Measurements from ENCODE around the gene ZBTB8B. TPM values are rescaled to one million over a fixed set of nuclear protein-coding genes. Genes with fewer than 3 reads are reported as not detected.

ZBTB8B gene
- total and polyA plus RNA-seq, 2 experiments from 2014 or later: 0.56 to 2.1 TPM

GRCh38 chr1:32498751-32499150, 33.9 kb downstream of the ZBTB8B start:
- no peak for TF ChIP-seq CTCF (IDR thresholded peaks at IDR 0.05; ENCODE audit: low read depth, low read length)
- Histone ChIP-seq H3K36me3 (no peaks in the 10 kb centered on the region), H3K27ac (no peak overlapping the region), H3K27me3 (no peaks in the 10 kb centered on the region), H3K4me1 (ENCODE audit: low read depth) (peaks cover 25% of the 10 kb centered on the region), H3K9me3 (ENCODE audit: low read depth) (no peaks in the 10 kb centered on the region), H3K4me3 (no peak overlapping the region)
- no peak for DNase-seq (ENCODE audit: low read depth in 1 of 2, low spot score in 1 of 2)

- DNase-seq (ENCODE audit: low read depth in 1 of 2, low spot score in 1 of 2): peak; percentile 75 to 76
- peak overlapping the region; percentile 83 for H3K4me3 ChIP-seq
- H3K9me3 ChIP-seq (ENCODE audit: low read depth): no peaks in the 10 kb centered on the region
- TF ChIP-seq CTCF (IDR thresholded peaks at IDR 0.05; ENCODE audit: low read depth, low read length): no peak
- no peaks in the 10 kb centered on the region for H3K36me3 ChIP-seq
- H3K27ac ChIP-seq: peak overlapping the region; percentile 90
- H3K27me3 ChIP-seq: no peaks in the 10 kb centered on the region
- peaks cover 10% of the 10 kb centered on the region for H3K4me1 ChIP-seq (ENCODE audit: low read depth)
Measured at GRCh38 chr1:32500387-32501209, 35.7 kb downstream of the ZBTB8B start.

- no peaks in the 10 kb centered on the region for H3K4me1 ChIP-seq (ENCODE audit: low read depth)
- H3K9me3 ChIP-seq (ENCODE audit: low read depth): no peaks in the 10 kb centered on the region
- H3K27me3 ChIP-seq: no peaks in the 10 kb centered on the region
- no peak overlapping the region for H3K27ac ChIP-seq
- TF ChIP-seq CTCF (IDR thresholded peaks at IDR 0.05; ENCODE audit: low read depth, low read length): no peak
- no peak overlapping the region for H3K4me3 ChIP-seq
- peak in 1 of 2 donors; percentile 30 for DNase-seq (ENCODE audit: low read depth in 1 of 2, low spot score in 1 of 2)
- H3K36me3 ChIP-seq: no peaks in the 10 kb centered on the region
Measured at GRCh38 chr1:32501865-32502264, 37.0 kb downstream of the ZBTB8B start.

- Histone ChIP-seq H3K4me3 (no peak overlapping the region), H3K27ac (no peak overlapping the region), H3K9me3 (ENCODE audit: low read depth) (no peaks in the 10 kb centered on the region), H3K27me3 (no peaks in the 10 kb centered on the region), H3K36me3 (no peaks in the 10 kb centered on the region), H3K4me1 (ENCODE audit: low read depth) (no peaks in the 10 kb centered on the region)
- TF ChIP-seq CTCF (IDR thresholded peaks at IDR 0.05; ENCODE audit: low read depth, low read length): no peak
- no peak for DNase-seq (ENCODE audit: low read depth in 1 of 2, low spot score in 1 of 2)
Measured at GRCh38 chr1:32503153-32503552, 38.3 kb downstream of the ZBTB8B start.

- Histone ChIP-seq H3K9me3 (ENCODE audit: low read depth) (no peaks in the 10 kb centered on the region), H3K4me3 (no peak overlapping the region), H3K4me1 (ENCODE audit: low read depth) (no peaks in the 10 kb centered on the region), H3K36me3 (no peaks in the 10 kb centered on the region), H3K27me3 (no peaks in the 10 kb centered on the region), H3K27ac (no peak overlapping the region)
- no peak for TF ChIP-seq CTCF (IDR thresholded peaks at IDR 0.05; ENCODE audit: low read depth, low read length)
- no peak for DNase-seq (ENCODE audit: low read depth in 1 of 2, low spot score in 1 of 2)
Measured at GRCh38 chr1:32507021-32507420, 42.1 kb downstream of the ZBTB8B start.

Data from cardiac muscle cell (in vitro differentiated cells and primary cell).